GM21526 (cell line): ENCODE measurements around the gene PLAC1.

Experiments used
- ATAC-seq: cut with Tn5 transposase; IDR thresholded peaks from one replicate; pipeline ENCODE4 v1.9.1; 2021; ENCODE audit warnings: moderate library complexity; ENCODE audit not compliant: unreplicated experiment, low FRiP score

The PLAC1 gene

DNA sequence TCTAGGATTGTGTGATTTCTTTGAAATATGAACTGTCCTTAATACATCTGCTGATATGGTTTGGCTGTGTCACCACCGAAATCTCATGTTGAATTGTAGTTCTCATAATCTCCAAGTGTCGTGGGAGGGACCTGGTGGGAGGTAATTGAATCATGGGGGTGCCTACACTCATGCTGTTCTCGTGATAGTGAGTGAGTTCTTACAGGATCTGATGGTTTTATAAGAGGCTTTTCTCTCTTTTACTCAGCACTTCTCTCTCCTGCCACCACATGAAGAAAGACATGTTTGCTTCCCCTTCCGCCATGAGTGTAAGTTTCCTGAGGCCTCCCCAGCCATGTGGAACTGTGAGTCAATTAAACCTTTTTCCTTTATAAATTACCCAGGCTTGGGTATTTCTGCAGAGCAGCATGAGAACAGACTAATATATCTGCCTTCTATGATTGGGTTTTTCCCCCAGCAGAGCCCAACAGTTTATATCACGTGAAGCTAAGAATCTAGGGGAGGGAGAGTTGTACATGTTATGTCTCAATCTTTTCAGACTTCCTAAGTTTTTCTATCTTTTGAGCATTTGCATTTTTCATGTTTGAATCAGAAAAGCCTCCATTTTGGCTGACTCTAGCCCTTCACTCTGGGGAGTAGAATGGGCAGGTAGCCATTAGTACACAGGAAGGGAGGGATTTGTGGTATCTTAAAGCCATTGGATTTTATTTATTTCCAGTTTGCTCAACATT, 58.9 kb downstream of the PLAC1 start:
- no peak for ATAC-seq

DNA sequence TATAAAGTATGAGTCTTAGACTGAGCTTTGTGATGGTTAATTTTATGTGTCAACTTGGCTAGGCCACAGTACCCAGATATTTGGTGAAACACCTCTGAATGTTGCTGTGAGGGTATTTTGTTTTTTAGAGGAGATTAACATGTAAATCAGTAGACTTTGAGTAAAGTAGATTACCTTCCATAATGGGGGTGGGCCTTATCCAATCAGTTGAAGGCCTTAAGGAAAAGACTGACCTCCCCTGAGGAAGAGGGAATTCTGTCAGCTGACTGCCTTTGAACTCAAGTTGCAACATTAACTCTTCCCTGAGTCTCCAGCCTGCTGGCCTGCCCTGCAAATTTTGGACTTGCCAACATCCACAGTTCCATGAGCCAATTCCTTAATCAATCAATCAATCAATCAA, 66.0 kb downstream of the PLAC1 start:
- no peak for ATAC-seq

DNA sequence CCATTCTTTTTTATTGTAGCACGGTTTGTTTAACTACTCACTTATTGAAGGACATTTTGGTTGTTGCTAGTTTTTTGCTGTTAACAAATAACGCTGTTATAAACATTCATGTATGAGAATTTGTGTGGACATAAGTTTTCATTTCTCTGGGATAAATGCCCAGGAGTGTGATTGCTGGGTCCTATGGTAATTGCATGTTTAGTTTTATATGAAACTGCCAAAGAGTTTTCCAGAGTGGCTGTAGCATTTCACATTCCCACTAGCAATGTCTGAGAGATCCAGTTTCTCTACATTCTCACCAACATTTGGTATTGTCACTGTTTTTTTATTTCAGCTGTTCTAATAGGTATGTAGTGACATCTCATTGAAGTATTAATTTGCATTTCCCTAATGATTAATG, 66.8 kb downstream of the PLAC1 start:
- no peak for ATAC-seq

DNA sequence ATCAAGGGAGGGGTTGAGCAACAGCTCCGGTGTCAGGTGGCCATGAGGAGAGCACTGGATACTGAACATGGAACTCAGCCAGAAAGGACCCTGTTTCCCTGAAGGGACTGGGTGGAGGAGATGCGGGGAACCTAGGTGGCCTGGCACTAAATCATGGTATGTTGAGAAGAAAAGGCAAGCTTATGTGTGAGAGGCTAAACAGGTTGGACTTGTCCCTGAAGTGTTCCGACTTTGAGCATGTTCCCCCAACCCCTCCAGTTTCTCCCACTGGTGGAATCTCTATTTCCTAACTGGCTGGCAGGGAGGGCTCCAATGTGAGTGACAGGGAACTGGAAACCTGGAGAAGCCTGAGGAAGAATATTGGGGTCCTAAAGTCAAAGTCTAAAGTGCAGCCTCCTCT, 69.5 kb downstream of the PLAC1 start:
- ATAC-seq, result no peak

DNA sequence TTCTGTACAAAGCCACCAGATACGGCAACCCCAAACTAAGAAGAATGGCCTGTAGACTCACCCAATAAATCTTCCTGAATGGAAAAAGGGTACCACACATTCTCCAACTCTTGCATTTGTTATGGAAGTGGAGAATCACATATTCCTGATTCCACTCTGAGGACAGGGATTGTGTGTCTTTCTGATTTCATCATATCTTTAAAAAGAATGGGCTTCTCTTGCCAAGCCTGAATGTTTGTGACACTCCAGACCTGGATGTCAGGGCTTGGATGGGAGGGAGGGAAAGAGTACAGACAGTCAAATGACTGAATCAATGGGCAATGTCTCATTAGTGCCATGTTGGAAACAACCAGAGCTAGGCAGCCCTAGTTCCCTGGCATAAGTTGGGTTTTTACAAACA, 77.4 kb downstream of the PLAC1 start:
- no peak for ATAC-seq

DNA sequence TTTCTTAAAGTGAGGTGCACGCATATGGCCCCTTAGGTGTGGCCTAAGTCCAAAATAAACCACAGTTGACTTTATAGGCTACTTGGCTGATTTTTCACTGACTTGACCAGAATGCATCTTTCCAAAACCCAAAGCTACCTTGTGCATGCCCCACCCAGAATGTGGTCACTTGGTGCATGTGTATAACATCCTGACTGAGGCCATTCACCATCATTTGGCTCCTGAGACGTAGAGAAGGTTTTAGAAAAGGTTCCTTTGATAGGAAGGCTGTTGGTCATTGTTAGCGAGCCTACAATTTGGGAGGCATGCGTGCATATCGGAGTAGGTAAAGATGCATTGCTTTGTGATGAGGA, 84.6 kb downstream of the PLAC1 start:
- ATAC-seq, result no peak

DNA sequence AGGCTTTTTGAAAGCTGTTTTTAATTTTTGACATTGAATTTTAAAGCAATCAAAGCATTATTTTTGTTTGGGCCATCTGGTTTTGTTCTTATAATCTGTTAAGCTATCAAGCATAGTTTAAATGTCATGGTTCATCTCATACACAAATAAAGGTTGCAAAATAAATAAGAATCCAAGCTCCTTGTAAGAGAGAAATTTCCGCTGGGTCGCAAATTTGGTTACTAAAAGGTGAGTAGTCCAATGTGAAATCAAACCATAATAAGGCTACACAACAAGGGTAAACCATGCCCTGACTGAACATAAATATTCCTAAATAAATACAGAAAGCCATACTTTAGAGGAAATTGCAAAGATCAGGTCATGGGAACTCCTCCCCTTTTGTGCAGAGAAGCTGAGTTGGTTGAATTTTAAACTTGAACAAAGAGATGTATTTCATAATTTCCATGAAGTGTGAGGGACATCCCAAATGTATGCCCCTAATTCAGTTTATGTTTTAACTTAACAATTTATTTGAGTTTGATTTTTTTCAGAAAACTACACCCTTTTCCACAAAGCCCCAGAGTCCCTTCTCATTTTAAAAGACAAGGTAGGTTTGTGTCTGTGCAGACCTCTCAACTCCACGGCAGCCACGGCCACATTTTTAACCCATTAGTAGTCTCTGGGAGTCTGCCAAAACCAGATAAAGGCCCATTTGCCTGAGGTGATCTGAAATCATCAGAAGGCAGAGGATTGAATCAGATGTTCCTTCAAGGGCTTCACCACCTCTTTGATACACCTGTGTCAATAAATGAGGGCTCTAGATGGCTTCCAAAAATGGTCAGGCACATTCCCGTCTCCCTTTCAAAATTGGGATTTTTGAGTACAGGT, 85.2 kb downstream of the PLAC1 start:
- ATAC-seq, result no peak

DNA sequence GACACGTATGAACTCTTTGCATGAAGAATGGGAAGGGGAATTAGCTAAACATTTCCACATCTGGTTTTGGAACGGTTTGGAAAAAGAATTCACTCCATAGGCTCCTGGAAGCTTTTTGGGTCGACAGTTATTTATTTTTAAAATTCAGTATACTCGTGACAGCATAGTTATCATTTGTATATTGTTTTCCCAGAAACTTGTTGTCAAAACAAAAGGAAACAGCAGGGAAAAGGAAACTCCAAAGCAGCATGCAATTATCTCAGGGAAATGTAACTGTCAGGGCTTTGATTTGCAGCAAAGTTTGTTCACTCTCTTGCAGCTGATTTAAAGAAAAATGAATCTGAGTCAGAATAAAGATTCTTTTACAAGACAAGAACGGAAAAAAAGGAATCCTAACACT, 86.5 kb downstream of the PLAC1 start:
- ATAC-seq, result no peak

DNA sequence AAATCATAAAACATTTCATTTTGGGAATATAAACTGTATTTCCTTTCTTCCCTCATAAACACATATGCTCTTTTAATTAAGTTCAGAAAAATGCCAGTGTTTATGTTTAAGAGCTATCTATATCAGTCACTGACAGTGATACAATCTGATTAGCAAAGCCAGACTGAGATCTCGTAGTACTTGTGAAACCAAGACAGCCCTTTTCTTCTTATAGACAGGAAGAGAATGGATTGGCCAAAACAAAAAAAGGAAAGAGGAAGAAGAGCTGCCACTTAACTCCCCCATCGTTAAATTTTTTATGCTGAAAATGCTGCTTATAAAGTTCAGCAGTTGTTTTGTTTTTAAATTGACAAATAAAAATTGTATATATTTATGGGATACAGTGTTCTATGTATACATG, 87.4 kb downstream of the PLAC1 start:
- ATAC-seq, result no peak

DNA sequence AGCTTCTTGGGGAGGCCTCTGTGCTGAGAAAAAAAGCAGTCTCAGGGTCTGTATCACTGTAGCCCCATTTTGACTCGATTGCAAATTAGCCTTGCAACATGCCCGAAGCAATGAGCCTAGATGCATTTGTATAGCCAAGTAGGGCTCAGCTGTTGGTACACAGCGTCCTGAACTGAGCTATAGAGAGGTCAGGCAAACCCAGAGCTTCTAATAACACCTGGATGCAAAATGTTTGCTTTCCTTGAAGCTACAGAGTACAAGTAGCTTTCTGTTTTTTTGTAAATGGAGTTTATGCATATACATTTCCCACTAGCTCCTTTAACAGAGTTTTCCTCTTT, 87.8 kb downstream of the PLAC1 start:
- ATAC-seq, result no peak

DNA sequence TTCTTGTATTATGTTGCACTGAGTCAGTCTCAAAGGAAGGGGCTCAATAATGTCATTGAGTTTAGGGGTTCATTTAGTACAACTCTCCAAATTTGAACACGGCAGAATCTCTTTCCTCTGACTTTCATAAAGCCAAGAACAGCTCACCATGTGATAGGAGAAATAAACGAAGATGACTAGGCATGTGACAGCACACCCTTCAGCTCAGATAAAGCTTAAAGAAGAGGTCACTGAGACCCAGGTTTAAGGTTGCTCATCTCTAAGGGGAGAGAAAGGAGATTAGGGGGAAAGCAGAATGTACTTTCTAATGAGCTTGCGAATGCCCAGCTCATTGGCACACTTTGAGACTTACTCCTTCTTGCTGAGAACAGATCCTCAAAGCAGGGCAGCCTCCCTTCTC, 89.0 kb downstream of the PLAC1 start:
- no peak for ATAC-seq

DNA sequence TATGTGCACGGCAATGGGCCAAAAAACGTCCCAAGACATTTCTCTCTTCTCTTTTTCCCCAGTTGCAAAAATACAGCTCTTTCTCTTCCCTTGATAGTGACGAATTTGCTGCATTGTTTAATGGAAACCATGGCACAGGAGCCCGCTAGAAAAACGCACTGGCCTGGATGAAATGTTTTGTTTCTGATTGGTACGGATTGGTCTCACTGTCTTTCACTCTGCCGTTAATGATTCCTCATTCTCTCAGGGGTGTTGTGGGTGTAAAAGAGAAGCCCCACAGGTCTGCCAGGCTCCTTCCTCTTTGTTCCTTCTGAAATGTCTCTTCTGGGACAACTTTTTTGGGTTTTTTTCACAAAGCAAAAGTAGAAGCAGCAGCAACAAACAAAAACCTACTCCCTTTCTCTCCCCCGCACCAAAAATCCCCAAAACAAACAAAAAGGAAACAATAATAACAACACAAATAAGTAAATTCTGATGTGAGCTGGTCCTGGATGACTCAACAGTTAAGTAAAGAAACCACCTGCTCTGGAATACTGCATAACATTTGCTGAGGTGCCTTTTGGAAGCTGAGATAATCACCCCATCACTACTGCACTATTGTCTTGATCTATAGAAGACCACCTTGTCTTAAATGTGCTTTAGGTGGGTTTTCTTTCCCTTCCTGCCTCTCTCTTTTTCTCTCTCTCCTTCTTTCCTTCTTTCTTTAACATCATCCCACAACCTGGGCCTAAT, 89.8 kb downstream of the PLAC1 start:
- ATAC-seq, result no peak

DNA sequence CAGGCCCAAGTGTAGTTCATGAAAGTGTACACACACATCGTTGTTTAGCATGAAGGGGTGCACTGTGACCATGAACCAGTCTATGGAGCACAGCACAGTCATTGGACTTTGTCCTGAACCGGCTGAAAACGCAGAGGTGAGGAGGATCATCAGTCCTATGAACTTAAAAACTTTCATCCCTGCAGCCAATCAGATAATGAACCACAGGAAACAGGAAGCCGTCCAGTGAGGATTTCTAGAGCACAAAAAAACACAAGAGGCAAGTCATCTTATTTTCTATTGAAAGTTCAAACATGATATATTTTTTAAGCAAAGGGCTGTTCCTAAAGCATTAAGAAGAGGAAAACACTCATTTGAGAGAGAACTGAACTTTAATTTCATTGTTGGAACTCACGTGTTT, 91.8 kb downstream of the PLAC1 start:
- ATAC-seq, result no peak

DNA sequence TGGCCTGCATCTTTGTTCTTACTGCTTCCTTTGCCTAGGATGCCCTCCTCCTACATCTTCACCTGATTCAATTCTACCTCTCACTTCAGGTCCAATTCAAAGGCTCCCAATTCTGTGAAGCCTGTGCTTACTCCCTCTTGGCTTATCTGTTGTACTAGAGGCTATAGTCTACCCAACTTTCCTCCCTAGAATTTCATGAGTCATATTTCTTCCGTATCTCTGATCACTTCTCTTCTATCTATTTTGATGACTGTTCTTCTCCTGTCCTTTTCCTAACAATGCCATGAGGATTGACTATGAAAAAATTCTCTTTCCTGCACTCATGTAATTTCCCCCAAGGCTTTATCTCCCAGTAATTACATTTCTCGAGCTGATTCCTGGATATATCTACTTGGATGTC, 96.3 kb downstream of the PLAC1 start:
- ATAC-seq, result no peak

DNA sequence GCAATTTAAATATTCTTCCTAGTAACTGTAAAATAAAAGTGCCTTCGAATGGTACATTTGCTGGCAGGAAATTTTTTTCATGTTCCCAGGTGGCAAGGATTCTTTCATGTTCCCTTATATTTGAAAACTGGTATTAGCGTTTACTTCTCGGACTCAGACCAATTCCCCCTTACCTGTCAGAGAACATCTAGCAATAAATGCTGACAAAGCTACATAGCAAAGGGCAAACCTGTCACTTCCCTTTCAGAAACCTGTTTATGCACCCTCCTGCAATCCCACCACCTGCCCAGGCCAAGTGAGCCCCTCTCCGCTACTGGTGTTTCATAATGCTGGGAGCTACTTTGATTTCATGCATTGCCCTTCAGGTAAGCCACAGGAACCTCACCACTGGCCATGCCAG, 100.1 kb downstream of the PLAC1 start:
- no peak for ATAC-seq

DNA sequence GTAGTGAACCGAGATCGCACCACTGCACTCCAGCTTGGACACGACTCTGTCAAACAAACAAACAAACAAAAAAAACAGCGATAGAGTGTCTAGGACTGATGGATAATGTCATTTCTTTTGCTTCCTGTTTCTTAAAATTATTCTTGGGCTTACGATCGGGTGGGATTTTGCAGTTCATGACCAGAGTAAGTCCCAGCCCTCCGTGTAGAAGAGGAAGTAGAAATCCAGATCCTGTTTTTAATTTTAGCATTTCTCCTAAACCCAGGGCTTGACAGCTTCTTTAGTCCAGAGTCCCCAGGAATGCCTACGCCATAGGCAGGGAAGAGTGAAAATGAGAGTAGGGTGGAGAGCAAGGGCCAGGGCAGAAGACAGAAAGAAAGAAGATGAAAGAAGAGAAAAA, 104.0 kb downstream of the PLAC1 start:
- no peak for ATAC-seq

DNA sequence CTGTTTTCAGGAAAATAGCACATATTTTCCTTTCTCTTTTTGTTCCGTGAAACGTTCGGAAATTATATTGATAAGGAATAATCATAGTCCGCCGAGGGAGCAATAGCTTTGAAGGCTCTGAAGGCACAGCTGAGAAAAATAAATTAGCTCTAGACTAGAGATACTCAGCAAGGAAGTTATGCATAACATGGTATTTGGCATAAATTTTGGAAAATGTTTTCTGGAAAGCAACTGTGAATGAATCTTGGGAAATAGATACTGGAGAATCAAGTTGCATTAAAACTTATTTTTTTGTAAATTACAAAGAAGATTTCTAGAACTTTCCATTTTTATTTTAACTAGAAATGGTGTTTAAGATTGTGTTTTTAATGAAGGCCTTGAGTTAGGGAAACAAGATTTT, 105.9 kb downstream of the PLAC1 start:
- ATAC-seq, result no peak

DNA sequence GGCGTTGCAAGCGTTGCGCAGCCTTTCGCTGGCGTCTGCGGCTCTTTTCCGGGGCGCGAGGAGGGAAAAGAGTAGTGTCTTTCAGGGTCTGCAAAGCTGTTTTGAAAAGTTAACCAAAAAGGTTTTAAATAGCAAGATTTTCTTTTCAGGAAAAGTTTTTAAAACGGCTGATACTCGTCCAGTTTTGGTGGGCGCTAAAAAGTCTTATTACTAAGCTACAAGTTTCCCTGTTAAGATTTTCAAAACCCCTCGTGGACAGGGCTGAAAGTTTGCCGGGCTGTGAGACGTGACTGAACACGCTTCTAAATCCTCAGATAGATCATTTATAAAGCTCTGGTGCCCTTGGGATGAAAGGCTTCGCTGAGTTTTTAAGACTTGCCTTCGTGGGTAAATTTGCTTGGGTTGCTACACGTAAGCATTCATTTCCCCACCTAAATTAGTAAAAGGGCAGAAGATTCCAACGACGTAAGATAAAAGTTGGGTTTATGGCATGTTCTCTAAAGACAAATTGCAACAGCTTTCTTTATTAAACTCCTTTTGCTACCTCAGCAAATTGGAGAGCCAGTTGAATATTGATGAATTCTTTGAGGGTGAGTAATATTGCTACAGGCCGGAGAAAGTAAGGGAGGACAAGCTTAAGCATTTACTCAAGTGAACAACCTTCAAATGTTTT, 106.8 kb downstream of the PLAC1 start:
- no peak for ATAC-seq

DNA sequence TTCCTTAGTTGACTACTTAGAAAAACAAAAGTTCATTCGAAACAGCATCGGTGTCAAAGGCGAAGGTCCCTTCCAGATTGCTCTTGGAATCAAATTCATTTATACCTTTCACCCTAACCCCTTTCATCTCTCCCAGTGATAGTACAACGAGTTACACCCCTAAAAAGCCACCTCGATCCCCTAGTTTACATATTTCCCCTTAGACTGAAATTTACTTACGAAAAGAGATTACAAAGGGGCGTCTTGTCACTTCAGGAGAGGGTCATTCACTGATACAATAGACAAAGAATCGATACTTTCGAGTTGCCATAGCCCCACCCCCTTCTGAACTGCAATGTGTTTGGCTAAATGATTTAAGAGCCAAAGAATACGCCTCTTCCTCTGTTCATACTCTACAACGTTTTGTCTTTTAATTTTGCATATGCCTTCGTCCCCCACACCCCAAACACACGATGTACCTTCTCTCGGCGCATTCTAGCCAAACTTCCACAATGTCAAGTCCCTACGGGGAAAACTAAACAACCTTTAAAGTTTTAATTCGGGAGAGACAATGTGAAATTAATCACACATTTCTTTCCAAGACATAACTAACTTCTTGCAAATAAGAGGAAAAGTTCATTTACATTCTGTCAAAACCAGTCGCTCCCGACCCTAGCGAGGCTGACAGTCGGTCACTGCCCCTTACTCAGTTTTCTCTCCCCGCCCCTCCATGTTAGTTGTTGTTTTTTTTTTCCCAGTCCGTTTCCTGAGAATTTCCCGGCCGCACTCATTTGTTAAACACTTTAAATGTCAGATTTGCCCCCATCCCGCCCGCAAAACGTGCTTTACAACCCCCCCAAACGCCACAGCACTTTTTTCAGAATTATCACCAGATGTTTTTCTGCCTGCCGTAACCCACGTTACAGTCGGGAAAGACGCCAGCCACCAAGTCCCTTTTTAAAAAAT, 109.7 kb downstream of the PLAC1 start:
- no peak for ATAC-seq

DNA sequence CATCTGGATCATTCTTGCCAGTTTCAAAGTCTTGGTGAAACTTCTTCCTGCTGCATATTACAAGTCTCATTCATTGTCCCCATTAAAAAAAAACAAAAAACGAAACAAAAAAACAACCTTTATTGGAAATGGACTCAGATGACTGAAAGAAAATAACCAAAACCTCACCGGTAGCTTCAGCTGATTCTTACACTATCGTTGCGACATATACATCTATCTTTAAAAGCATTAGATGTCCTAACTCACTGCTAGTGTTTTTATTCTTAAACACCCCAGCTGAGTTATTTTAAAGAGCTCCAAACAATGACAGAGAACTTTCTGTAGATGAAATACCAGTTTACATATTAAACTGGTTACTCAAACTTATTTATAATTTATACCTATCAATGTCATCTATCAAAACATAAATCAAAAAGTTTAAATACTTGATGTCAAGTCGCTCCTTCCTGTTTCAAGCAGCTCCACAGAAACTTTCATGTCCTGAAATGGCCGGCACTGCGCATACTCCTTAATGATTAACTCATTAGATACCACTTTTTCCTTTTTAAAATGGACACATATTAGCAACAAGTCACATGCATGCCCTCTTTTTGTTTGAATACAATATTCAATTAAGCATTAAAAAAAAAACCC, 111.1 kb downstream of the PLAC1 start:
- no peak for ATAC-seq
